HG03196 (cell line): Measurements from ENCODE around the gene LRRC23.
A peak's percentile ranks its signal among the peaks of the same experiment; 100 is the strongest.

Source experiments
- ATAC-seq: cut with Tn5 transposase; IDR thresholded peaks from one replicate; pipeline ENCODE4 v1.9.1; 2021; ENCODE audit not compliant: unreplicated experiment

Gene LRRC23

DNA sequence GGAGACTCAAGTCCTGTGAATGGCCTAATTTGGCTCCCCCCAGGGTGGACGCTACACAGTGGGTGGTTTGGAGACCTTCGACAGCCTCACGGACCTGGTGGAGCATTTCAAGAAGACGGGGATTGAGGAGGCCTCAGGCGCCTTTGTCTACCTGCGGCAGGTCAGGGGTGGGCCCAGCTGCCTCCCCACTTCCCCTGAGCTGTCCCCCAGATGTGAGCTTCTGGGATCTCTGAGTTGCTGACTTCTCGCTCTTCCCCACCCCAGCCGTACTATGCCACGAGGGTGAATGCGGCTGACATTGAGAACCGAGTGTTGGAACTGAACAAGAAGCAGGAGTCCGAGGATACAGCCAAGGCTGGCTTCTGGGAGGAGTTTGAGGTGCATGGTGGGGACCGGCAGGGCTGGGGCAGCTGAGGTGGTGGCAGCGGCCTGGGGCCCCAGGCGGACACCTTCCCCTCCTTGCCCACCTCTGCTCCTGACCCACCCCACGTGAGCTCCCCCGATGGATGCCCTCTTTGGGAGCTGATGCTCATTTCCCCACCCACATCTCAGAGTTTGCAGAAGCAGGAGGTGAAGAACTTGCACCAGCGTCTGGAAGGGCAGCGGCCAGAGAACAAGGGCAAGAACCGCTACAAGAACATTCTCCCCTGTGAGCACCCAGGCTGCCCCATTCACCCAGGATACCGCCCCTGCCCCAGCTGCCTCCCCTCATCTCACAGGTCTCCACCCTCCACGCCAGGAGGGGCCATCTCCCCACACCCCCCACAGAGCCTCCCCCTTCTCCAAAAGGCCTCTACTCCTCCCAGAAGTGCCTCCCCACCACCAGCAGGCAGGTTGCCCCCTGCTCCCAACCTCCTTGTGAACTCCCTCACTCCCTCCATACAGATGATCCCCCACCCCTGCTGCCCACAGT is 50.7 kb downstream of the LRRC23 start:
- ATAC-seq = no peak

DNA sequence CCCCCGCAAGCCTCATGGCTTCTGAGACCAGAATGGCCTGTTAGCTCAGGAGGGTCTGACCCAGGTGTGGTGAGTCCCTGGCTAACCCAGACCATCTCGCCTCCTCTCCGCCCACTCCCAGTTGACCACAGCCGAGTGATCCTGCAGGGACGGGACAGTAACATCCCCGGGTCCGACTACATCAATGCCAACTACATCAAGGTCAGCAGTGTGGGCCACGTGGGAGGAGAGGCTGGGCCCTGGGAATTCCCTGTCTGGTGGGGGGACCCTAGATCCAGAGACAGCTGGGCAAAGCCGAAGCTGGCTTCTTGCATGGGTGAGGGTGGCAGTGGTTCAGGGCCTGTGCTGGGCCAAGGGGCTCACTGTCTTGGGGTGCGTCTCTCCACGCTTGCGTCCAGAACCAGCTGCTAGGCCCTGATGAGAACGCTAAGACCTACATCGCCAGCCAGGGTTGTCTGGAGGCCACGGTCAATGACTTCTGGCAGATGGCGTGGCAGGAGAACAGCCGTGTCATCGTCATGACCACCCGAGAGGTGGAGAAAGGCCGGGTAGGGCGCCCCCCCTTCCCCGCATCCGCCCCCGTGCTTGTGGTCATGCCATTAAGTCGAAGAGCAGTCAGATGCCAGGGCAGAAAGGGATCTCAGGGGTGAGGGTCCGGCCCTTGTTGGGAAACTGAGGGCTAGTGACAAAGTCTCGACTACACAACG is 51.6 kb downstream of the LRRC23 start:
- no peak for ATAC-seq

DNA sequence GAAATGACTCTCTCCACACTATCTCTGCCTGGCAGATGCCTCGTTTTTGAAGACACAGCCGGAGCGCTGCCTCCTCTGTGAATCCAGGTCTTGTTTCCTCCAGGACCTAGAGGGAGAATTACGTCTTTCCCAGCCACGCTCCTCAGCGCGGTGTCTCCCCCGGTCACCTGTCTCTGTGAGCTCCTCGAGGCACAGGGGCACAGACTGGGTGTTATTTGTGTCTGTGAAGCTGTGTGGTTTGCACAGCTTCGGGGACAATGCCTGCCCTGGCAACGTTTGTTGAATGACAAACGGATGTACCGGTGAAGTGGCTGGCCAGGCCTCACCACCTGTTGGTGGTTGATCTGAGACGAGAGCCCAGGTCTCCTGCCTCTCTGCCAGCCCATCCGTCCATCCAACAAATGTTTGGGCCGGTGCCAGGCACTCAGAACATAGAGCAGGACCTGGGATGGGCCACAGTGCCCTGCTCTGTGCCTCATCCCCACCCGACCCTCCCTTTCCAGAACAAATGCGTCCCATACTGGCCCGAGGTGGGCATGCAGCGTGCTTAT is 52.6 kb downstream of the LRRC23 start:
- ATAC-seq = no peak

DNA sequence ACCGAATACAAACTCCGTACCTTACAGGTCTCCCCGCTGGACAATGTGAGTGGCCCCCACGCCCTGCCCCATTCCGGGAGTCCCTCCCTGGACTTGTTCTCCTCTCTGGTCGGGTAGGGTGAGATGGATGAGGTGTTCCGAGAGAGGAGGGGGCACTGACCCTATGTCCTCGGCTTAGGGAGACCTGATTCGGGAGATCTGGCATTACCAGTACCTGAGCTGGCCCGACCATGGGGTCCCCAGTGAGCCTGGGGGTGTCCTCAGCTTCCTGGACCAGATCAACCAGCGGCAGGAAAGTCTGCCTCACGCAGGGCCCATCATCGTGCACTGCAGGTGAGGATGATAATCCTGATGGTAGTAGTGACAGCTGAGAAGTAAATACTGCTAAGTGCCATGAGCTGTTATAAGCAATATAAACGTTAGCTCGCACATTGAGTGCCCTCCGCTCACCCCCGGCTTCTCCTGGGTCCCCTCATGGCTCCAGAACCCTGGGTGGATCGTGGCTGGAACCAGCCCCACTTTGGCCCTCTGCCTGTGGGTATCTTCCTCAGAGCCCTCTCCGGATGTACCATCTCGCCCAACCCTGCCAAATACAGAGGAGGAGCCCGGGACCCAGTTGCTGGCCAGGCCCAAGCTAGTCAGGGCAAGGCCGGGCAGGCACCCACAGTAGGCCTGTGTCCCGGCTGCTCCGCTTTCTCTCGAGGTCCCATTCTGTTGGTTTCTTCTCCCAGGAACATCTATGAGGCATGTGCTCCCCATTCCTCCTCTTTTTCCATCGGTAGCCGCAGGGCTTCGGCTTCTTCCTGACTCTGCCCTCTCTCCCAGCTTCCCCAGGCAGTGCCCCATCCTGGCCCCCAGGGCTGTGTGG is 53.4 kb downstream of the LRRC23 start:
- ATAC-seq = no peak

DNA sequence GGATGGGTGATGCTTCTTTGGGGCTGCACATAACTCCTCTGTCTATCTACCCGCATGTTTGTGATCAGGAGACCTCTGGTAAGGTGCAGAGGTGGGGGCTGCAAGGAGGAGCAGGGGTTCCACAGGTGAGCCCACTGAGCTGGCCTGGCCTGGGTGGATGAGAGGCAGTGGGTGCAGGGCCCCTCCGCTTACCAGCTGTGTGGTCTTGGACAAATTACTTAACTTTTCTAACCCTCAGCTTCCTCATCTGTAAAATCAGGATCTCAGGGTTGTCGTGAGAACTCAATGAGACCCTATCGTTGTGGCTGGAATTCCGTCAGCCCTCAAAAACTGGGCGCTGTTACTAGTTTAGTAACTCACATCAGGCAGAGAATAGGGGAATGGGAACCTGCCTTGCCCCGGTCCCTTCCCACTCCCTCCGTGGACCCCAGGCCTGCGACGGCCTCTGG is 54.0 kb downstream of the LRRC23 start:
- no peak for ATAC-seq

DNA sequence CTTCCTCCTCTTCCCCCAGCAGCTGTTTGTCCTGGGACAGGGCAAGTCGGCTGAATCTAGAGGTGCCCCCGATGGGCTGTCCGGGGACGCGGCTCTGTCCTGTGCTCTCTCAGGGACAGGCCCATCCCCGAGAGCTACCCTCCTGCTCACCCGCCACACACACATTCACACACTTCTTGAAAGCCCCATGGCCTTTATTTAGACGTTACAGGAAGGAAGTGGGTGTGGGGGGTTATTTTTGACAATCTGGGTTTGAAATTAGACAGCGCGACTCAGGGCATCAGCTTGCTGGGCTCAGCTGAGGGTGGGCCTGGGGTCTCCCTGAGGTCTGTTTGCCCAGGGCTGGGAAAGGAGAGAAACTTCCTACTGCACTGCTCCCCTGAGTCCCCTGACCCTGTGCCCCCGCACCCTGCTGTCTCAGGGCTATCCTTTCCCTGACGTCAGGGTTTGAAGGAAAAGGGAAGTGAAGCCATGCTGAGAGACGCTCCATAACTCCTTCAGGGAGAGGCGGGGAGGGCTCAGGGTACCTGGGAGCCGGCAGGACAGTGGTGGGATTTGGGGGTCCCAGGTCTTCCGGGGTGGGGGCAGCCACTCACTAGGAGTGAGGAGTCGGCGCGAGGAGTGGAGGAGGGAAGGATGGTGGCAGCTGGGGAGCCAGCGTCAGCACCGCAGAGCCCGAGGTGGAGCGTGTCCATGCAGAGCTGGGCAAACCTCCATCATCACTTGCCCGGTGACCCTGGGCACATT is 54.6 kb downstream of the LRRC23 start:
- peak; percentile 46 for ATAC-seq

DNA sequence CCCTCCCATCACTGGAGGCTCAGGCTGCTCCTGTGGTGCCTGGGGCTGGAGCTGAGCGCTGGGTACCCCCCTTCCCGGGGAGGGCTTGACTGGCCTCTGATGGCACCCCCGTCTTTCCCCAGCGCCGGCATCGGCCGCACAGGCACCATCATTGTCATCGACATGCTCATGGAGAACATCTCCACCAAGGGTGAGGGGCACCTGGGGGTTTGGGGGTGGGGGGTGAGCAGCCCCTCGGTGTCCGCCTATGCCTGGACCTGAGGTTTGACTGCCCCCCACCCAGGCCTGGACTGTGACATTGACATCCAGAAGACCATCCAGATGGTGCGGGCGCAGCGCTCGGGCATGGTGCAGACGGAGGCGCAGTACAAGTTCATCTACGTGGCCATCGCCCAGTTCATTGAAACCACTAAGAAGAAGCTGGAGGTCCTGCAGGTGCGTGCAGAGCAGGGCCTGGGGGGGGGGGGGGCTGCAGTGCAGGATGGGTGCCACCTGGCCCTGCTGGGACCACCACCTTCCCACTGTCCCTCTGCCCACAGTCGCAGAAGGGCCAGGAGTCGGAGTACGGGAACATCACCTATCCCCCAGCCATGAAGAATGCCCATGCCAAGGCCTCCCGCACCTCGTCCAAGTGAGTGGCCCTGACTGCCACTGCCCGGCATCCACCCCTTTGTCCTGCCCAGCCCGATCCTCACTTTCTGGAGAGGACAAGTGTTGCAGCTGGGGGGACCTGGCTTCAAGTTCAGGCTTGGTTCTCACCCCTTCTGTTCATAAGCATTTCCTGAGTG is 55.4 kb downstream of the LRRC23 start:
- ATAC-seq = no peak

DNA sequence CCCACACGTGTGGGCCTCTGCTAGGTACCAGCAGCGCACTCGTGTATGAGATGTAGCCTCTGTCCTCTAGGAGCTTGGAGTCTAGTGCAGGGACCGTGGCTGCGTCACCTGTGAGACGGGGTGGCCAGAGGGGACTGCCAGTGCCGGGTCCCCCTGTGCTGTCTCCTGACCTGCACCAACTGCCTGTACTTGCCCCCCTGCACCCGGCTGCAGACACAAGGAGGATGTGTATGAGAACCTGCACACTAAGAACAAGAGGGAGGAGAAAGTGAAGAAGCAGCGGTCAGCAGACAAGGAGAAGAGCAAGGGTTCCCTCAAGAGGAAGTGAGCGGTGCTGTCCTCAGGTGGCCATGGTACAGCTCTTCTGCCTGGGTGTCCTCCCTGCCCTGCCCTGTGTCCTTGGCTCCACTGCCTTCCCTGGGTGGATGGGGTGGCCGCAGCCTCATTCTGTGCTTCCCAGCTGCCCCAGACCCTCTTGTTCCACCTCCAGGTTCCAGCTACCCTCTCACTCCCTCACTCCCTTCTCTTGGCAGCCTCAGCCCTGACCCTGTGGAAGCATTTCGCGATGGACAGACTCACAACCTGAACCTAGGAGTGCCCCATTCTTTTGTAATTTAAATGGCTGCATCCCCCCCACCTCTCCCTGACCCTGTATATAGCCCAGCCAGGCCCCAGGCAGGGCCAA is 56.1 kb downstream of the LRRC23 start:
- no peak for ATAC-seq

DNA sequence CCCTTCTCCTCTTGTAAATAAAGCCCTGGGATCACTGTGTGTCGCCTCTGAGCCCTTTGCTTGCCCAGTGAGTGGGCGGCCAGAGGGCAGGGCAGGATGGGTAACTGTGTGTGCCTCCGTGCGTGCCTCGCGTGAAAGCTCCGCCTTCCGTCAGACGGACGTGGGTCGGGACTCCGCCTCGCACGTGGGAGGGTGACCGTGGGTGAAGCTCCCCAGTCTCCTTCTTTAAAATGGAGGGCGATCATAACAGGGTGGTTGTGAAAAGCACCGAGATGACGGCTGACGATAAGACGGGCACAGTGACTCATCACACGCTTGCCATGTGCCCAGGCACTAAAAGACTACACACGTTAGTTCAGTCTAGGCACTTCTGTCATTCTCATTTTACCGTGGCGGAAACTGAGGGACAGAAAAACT is 56.7 kb downstream of the LRRC23 start:
- peak; percentile 8 for ATAC-seq

DNA sequence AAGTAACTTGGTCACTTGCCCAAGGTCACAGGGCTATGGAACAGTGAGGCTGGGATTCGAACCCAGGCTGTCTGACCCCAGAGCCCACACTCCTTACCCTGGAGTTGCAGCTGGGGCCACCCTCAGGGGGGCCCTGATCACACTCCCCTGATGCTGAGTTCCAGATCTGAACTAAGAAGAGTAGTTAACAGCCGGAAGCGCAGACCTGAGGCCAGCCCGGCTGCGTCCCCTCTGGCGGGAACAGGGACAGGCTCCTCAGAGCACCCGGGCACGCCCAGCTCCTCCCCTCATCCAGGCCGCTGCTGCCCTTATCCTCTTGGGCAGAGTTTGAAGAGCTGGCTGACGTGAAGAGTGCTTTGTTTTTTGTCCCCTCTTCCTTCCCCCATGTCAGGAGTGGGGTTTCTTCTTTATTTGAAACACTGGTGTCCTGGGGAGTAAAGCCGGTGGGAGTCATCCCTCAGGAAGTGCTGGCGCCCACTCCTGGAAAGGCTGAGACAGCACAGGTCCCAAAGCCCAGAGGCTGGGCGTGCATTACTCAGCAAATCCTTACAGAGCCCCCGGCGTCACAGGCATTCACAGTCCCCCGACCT is 57.2 kb downstream of the LRRC23 start:
- peak; percentile 14 for ATAC-seq

DNA sequence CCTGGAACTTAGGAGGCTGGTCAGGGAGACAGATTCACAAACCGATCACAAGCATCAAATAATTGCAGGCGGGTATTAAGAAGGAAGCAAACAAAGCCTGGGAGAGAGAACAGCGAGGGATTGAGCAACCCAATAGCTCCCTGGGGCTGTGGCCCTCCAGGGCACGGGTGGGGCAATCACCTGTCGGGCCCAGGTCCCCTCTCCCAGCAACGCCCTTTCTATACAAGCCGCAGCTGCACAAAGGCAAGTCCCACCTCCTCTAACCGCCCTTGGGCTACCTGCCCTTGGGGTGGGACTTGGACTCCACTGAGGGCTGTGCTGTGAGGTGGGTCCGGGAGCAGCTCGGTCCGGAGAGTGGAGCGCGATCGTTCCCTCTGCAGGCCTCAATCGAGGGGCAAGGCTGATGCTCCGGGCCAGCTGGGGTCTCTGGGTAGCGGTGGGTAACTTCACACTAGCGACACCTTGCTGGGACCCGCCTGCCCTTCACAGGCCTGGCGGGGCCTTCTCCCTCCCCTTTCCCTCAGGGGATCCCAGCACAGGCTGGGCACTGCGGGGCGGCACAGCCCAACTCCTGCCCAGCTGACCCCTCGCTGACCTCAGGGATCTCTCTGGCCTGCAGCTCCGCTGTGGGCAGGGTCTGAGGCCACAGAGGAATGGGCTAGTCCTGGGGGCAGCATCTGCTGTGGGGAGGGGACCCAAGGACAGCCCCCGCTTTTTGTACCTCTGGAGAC is 57.8 kb downstream of the LRRC23 start:
- ATAC-seq = no peak

DNA sequence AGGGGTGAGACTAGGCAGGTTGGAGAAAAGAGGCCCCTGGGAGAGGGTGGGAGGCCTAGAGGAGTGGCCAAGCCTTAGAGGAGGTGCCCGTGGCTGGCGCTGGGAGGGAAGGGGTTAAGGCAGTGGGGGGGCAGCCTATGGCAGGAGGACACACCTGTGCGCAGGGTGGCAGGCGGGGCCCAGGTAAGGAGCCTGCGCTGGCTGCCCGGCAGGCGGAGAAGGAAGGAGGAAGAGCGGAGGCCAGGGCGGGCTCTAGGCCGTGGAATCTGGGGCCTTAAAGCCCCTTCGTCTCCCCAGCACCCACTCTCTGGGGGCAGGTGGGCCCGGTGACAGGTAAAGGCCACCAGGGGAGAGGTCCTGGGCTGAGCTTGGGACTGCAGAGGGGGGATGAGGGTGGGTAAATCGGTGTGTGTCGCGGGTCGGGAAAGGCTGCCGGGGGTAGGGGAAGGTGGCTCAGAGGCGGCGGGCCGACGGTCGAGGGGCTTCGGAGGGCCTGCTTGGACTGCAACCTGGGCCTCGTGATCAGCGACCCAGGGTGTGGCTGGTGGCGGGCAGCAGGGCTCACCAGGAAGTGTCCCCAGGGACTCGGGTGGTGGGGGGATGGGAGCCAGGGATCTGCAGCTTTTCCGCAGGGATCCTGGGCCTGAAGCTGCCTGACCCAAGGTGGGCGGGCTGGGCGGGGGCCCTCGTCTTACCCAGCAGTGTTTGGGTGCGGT is 58.6 kb downstream of the LRRC23 start:
- no peak for ATAC-seq
